OCI-LY7 (cell line): ENCODE measurements around the gene YBX2.

Experiments
- CTCF ChIP-seq: fragments of 200-600 bp; sonication (generic); conservative IDR thresholded peaks from 2 replicates; pipeline ENCODE4 v1.5.1; 2014; ENCODE audit warnings: mild to moderate bottlenecking, antibody characterized with exemption, low read length, moderate library complexity, mixed read lengths
- EZH2phosphoT487 ChIP-seq: fragments of 200-600 bp; sonication (generic); IDR thresholded peaks from 2 replicates; pipeline ENCODE4 v1.6.1; 2018; ENCODE audit warnings: low read depth, borderline replicate concordance, mild to moderate bottlenecking, mixed run types, antibody characterized with exemption, low read length, moderate library complexity, mixed read lengths

- TF ChIP-seq CTCF, result no peak
- TF ChIP-seq EZH2phosphoT487, result no peak
These were observed 18.9 kb upstream of the YBX2 start for GRCh38 chr17:7313088-7313889.
